Tibial nerve (tissue), 3 donors: ENCODE data around the gene KCNK3.

Source experiments
- POLR2A ChIP-seq, 2 donors: fragments of 450-650 bp; IDR thresholded peaks; one replicate each; pipeline ENCODE4 v1.6.1; 2017; ENCODE audit warnings: antibody characterized with exemption in 2 of 2, mild to moderate bottlenecking in 2 of 2, moderate library complexity in 2 of 2
- TF ChIP-seq, protein P1 (sequence below), 5 experiments: fragments of 200-600 bp in 3 of 5; fragments of 450-650 bp in 2 of 5; sonication (generic) in 3 of 5; IDR thresholded peaks; one replicate each; pipeline ENCODE4 v1.5.1; 2016 to 2019; ENCODE audit warnings: antibody characterized with exemption in 5 of 5, mild to moderate bottlenecking in 3 of 5, moderate library complexity in 2 of 5

DNA sequence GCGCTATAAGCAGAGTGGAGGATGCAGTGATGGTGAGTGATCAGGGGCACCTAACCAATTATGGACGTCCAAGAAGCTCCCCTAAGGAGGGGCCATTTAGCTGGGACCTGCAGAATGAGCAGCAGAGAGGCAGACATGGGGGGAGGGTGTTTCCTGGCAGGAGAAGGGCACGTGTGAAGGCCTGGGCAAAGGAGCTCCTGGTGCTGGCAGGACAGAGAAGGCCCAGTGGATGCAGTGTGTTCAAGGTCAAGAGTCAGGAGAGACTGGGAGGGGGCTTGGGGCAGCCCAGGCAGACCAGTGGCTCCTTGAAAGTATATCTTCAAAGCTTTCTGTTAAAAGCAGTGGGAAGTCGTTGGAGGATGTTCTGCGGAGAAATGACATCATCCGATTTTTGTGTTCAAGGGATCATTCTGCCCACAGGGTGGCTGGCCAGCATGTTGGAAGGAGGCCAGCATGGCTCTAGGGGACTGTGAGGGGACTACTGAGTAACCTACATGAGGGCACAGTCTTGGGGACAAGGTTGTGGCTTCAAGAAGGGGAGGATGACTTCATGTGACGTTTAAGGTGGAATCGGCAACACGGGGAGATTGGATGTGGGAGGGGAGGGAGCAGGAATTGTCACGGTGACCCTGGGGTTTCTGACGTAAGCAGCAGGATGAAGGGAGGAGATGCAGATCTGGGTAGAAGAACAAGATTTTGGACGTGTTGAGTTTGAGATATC is 42.4 kb upstream of the KCNK3 start:
- TF ChIP-seq, protein P1, sequence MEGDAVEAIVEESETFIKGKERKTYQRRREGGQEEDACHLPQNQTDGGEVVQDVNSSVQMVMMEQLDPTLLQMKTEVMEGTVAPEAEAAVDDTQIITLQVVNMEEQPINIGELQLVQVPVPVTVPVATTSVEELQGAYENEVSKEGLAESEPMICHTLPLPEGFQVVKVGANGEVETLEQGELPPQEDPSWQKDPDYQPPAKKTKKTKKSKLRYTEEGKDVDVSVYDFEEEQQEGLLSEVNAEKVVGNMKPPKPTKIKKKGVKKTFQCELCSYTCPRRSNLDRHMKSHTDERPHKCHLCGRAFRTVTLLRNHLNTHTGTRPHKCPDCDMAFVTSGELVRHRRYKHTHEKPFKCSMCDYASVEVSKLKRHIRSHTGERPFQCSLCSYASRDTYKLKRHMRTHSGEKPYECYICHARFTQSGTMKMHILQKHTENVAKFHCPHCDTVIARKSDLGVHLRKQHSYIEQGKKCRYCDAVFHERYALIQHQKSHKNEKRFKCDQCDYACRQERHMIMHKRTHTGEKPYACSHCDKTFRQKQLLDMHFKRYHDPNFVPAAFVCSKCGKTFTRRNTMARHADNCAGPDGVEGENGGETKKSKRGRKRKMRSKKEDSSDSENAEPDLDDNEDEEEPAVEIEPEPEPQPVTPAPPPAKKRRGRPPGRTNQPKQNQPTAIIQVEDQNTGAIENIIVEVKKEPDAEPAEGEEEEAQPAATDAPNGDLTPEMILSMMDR (IDR thresholded peaks at IDR 0.05) = no peak
- TF ChIP-seq POLR2A (IDR thresholded peaks at IDR 0.05) = no peak
